Progenitor cell of endocrine pancreas (in vitro differentiated cells): ENCODE results near the gene CTNNBIP1. TPM values are rescaled to one million over a fixed set of nuclear protein-coding genes. Genes with fewer than 3 reads are reported as not detected.

ENCODE experiments used
- DNase-seq: peaks from one replicate; pipeline ENCODE4 v3.0.0; 2021; ENCODE audit warnings: low spot score; ENCODE audit not compliant: unreplicated experiment
- H3K27ac Mint-ChIP-seq: 2 replicates; pipeline ENCODE4 v1.8.0; 2021; ENCODE audit warnings: mild to moderate bottlenecking, moderate library complexity, mixed read lengths
- H3K27me3 Mint-ChIP-seq: 2 replicates; pipeline ENCODE4 v1.8.0; 2021; ENCODE audit warnings: mixed read lengths
- H3K36me3 Mint-ChIP-seq: 2 replicates; pipeline ENCODE4 v1.8.0; 2022; ENCODE audit warnings: mixed read lengths; ENCODE audit not compliant: insufficient read depth
- H3K4me1 Mint-ChIP-seq: 2 replicates; pipeline ENCODE4 v1.8.0; 2021; ENCODE audit warnings: low read depth, mixed read lengths
- H3K4me3 Mint-ChIP-seq: 2 replicates; pipeline ENCODE4 v1.8.0; 2021; ENCODE audit warnings: low read depth, mild to moderate bottlenecking, moderate library complexity, mixed read lengths
- H3K9me3 Mint-ChIP-seq: 2 replicates; pipeline ENCODE4 v1.8.0; 2021; ENCODE audit warnings: low read depth, mixed read lengths
- CTCF ChIP-seq: fragments of 200-600 bp; sonication (generic); IDR thresholded peaks from one replicate; pipeline ENCODE4 v1.5.0; 2021; ENCODE audit warnings: antibody characterized with exemption, mild to moderate bottlenecking; ENCODE audit not compliant: unreplicated experiment
- long read RNA-seq: library from polyadenylated mRNA; unstranded; transcript quantifications from one replicate; pipeline ENCODE4 v2.0.0, GENCODE V29; 2020
- total RNA-seq: library from RNA; stranded (reverse); gene quantifications from 2 replicates; pipeline ENCODE4 v1.2.1, GENCODE V29; 2021

Gene CTNNBIP1
- total RNA-seq: 74.9 and 79.9 TPM in 2 replicates
- long read RNA-seq, partial matches to known transcripts: 0 of 13 reads
- long read RNA-seq, other reads (novel, unspliced or antisense): 13 of 13 reads

- peak within 1 kb of the TSS; percentile 99 for H3K27ac Mint-ChIP-seq
- peaks cover 4% of the 10 kb centered on the region for H3K36me3 Mint-ChIP-seq
- DNase-seq: no peak
- no peak for TF ChIP-seq CTCF
- no peaks in the 10 kb centered on the region for H3K27me3 Mint-ChIP-seq
- peaks cover 42% of the 10 kb centered on the region for H3K4me1 Mint-ChIP-seq
- no peaks in the 10 kb centered on the region for H3K9me3 Mint-ChIP-seq
- H3K4me3 Mint-ChIP-seq: peak within 1 kb of the TSS; percentile 99
Measured at GRCh38 chr1:9910076-9910422, at the start of gene CTNNBIP1. Gene CTNNBIP1 (minus strand): TSS chr1:9910269. CDS start chr1:9872064, 38,205 bp downstream.

- no peak for TF ChIP-seq CTCF
- DNase-seq: no peak
- no peak overlapping the region for H3K4me3 Mint-ChIP-seq
- no peaks in the 10 kb centered on the region for H3K9me3 Mint-ChIP-seq
- H3K4me1 Mint-ChIP-seq: no peaks in the 10 kb centered on the region
- no peaks in the 10 kb centered on the region for H3K27me3 Mint-ChIP-seq
- H3K27ac Mint-ChIP-seq: peak overlapping the region; percentile 37
- no peaks in the 10 kb centered on the region for H3K36me3 Mint-ChIP-seq
Measured at GRCh38 chr1:9957726-9958125, 47.7 kb upstream of the CTNNBIP1 start.

- Mint-ChIP-seq H3K27ac (no peak overlapping the region), H3K27me3 (no peaks in the 10 kb centered on the region), H3K4me3 (no peak overlapping the region), H3K4me1 (peaks cover 13% of the 10 kb centered on the region), H3K9me3 (no peaks in the 10 kb centered on the region), H3K36me3 (peaks cover 7% of the 10 kb centered on the region)
- DNase-seq: no peak
- no peak for TF ChIP-seq CTCF
Measured at GRCh38 chr1:9946315-9946714, 36.2 kb upstream of the CTNNBIP1 start.

GRCh38 chr1:9942939-9943788 lies 33.1 kb upstream of the CTNNBIP1 start, which contains the start of the genes LZIC and NMNAT1:
Gene LZIC (minus strand): TSS chr1:9943391. CDS start chr1:9936619, 6,772 bp downstream.
Gene NMNAT1 (plus strand): TSS chr1:9943475. CDS start chr1:9972074, 28,599 bp downstream.
- Mint-ChIP-seq H3K9me3 (no peaks in the 10 kb centered on the region), H3K36me3 (peaks cover 9% of the 10 kb centered on the region), H3K4me3 (peak within 1 kb of the TSS; percentile 98), H3K27me3 (no peaks in the 10 kb centered on the region), H3K27ac (peak within 1 kb of the TSS; percentile 99), H3K4me1 (peaks cover 10% of the 10 kb centered on the region)
- TF ChIP-seq CTCF: no peak
- DNase-seq: peak; percentile 82

- Mint-ChIP-seq H3K4me3 (peak overlapping the region; percentile 98), H3K9me3 (no peaks in the 10 kb centered on the region), H3K27me3 (no peaks in the 10 kb centered on the region), H3K4me1 (peaks cover 10% of the 10 kb centered on the region), H3K36me3 (peaks cover 5% of the 10 kb centered on the region), H3K27ac (peak overlapping the region; percentile 99)
- DNase-seq: no peak
- peak; percentile 64 for TF ChIP-seq CTCF
Measured at GRCh38 chr1:9942399-9942938, 32.4 kb upstream of the CTNNBIP1 start.
